Stimulated activated CD8-positive, alpha-beta memory T cell treated with anti-CD3 and anti-CD28 coated beads, Interleukin-2, amount 100 ng/mL, for 48 hours (primary cell): Measurements from ENCODE around the gene STK36.

Experiments used
- DNase-seq, 2 donors: peaks; one replicate each; pipeline ENCODE4 v3.0.0-alpha.2; 2020; ENCODE audit warnings: low read depth in 2 of 2

STK36 gene

GRCh38 chr2:218671654-218672566 lies at the start of gene STK36, which contains the start of gene RNF25:
Gene STK36, plus strand, starts transcription at chr2:218672086. Its CDS starts 744 bp downstream, at chr2:218672830.
Gene RNF25, minus strand, starts transcription at chr2:218672002. Its CDS starts 32 bp downstream, at chr2:218671970.
- DNase-seq: peak; percentile 67 to 79

GRCh38 chr2:218622606-218623365 lies 49.1 kb upstream of the STK36 start:
- DNase-seq: no peak

- no peak for DNase-seq
Measured at GRCh38 chr2:218623366-218623705, 48.5 kb upstream of the STK36 start.

GRCh38 chr2:218626369-218626768 lies 45.5 kb upstream of the STK36 start:
- no peak for DNase-seq

GRCh38 chr2:218627939-218628338 lies 43.9 kb upstream of the STK36 start:
- no peak for DNase-seq

GRCh38 chr2:218631837-218632236 lies 40.0 kb upstream of the STK36 start:
- no peak for DNase-seq

- no peak for DNase-seq
Measured at GRCh38 chr2:218635719-218636118, 36.2 kb upstream of the STK36 start.

- no peak for DNase-seq
Measured at GRCh38 chr2:218638372-218638771, 33.5 kb upstream of the STK36 start.

- no peak for DNase-seq
Measured at GRCh38 chr2:218642121-218642656, 29.7 kb upstream of the STK36 start.

- no peak for DNase-seq
Measured at GRCh38 chr2:218642786-218643185, 29.1 kb upstream of the STK36 start.

GRCh38 chr2:218643751-218644310 lies 28.1 kb upstream of the STK36 start:
- DNase-seq: no peak

GRCh38 chr2:218644721-218645120 lies 27.2 kb upstream of the STK36 start:
- DNase-seq: no peak

- no peak for DNase-seq
Measured at GRCh38 chr2:218645126-218645525, 26.8 kb upstream of the STK36 start.

GRCh38 chr2:218648088-218648786 lies 23.6 kb upstream of the STK36 start:
- peak in 1 of 2 donors; percentile 17 for DNase-seq

GRCh38 chr2:218648787-218649100 lies 23.1 kb upstream of the STK36 start:
- no peak for DNase-seq

GRCh38 chr2:218655751-218656150 lies 16.1 kb upstream of the STK36 start:
- DNase-seq: no peak

- peak; percentile 22 to 27 for DNase-seq
Measured at GRCh38 chr2:218658671-218659257, 13.1 kb upstream of the STK36 start.

GRCh38 chr2:218659258-218659987 lies 12.5 kb upstream of the STK36 start, which contains the start of the genes BCS1L and ZNF142:
Gene BCS1L, plus strand, starts transcription at chr2:218659683. Its CDS starts 1,305 bp downstream, at chr2:218660988.
Gene ZNF142, minus strand, starts transcription at chr2:218659623. Its CDS starts 3,194 bp downstream, at chr2:218656429.
- DNase-seq: peak; percentile 90 to 94

GRCh38 chr2:218659988-218660358 lies 11.9 kb upstream of the STK36 start:
- no peak for DNase-seq

GRCh38 chr2:218662377-218662776 lies 9.5 kb upstream of the STK36 start:
- no peak for DNase-seq
